ENCODE results near the gene LLPH. TPM values are rescaled to one million over a fixed set of nuclear protein-coding genes. Genes with fewer than 3 reads are reported as not detected.
A peak's percentile ranks its signal among the peaks of the same experiment; 100 is the strongest.
"Not testable (repeated sequence)": the region's sequence is repeated elsewhere in the genome, so short reads cannot be mapped to it uniquely, and the experiment has no call there.

The LLPH gene
- total RNA-seq = 10 to 100 TPM in 1 of 4 donors, 1 to 10 TPM in 3; 5.8 to 12.6 (median 7.8) TPM

DNA sequence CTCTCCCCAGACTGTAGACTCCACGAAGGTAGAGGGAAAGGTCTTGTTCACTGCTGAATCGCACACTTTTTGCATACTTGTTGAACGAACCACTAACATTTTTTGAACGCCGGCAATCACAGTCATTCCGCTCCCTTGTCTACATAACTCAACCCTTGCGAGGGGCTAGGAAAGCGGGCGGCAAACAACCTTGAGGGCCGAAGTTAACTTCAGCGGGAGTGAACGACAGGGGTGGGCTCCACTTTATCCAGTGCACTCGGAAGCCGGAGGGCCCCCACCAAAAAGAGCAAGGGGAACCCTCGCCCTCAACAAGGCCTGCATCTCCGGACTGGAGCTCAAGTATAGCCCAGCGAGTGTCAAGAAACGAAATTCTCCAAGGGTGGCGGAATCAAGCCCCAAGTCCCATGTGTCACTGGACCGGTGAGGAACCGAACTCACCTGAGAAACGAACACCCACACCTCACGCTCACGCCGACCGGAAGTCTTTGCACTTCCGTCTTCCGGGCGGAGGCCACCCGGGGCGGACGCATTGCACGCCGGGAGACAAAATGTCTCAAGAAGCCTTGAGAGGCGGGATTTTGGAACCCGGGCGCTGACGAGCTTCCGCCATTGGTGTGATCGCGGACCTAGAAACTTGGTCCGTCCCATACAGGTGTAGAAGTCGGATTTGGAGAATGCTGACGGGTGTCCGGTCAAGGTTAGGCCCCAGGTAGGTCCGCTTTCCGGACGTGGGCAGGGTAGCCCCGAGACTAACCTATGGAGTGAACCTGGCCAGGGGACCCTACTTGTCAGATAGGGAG is at the start of gene LLPH:
TSS of gene LLPH (minus strand) at position 484 of the 800 bp plus-strand sequence. CDS start 1,644 bp downstream, outside the sequence.
- H3K4me3 ChIP-seq = peak within 1 kb of the TSS; percentile 72 to 92 (median 84)
- under 1% methylated on average over 26 of the region's 49 CpGs for WGBS
- peaks cover 7 to 30% (median 24%) of the 10 kb centered on the region in 4 donors for H3K36me3 ChIP-seq
- intact Hi-C loops (cut with DNase I) = loop anchor here (5.0 kb wide), 1 partner anchor 37 kb away; the partner anchor contains the start of gene TMBIM4
- TF ChIP-seq EP300 (IDR thresholded peaks at IDR 0.05) (no peak), POLR2A (IDR thresholded peaks at IDR 0.05; ENCODE audit: low read depth) (peak; percentile 51), POLR2AphosphoS5 (IDR thresholded peaks at IDR 0.05) (peak; percentile 94 to 96)
- TF ChIP-seq, protein P1, sequence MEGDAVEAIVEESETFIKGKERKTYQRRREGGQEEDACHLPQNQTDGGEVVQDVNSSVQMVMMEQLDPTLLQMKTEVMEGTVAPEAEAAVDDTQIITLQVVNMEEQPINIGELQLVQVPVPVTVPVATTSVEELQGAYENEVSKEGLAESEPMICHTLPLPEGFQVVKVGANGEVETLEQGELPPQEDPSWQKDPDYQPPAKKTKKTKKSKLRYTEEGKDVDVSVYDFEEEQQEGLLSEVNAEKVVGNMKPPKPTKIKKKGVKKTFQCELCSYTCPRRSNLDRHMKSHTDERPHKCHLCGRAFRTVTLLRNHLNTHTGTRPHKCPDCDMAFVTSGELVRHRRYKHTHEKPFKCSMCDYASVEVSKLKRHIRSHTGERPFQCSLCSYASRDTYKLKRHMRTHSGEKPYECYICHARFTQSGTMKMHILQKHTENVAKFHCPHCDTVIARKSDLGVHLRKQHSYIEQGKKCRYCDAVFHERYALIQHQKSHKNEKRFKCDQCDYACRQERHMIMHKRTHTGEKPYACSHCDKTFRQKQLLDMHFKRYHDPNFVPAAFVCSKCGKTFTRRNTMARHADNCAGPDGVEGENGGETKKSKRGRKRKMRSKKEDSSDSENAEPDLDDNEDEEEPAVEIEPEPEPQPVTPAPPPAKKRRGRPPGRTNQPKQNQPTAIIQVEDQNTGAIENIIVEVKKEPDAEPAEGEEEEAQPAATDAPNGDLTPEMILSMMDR (IDR thresholded peaks at IDR 0.05) = no peak
- H3K4me1 ChIP-seq = peaks cover 21 to 33% (median 27%) of the 10 kb centered on the region in 4 donors
- H3K9me3 ChIP-seq = no peaks in the 10 kb centered on the region
- peak; percentile 95 for DNase-seq (ENCODE audit: extremely low spot score)
- no peaks in the 10 kb centered on the region for H3K27me3 ChIP-seq
- peak within 1 kb of the TSS; percentile 62 to 70 (median 67) for H3K27ac ChIP-seq (replicated peaks in 1 of 4)

DNA sequence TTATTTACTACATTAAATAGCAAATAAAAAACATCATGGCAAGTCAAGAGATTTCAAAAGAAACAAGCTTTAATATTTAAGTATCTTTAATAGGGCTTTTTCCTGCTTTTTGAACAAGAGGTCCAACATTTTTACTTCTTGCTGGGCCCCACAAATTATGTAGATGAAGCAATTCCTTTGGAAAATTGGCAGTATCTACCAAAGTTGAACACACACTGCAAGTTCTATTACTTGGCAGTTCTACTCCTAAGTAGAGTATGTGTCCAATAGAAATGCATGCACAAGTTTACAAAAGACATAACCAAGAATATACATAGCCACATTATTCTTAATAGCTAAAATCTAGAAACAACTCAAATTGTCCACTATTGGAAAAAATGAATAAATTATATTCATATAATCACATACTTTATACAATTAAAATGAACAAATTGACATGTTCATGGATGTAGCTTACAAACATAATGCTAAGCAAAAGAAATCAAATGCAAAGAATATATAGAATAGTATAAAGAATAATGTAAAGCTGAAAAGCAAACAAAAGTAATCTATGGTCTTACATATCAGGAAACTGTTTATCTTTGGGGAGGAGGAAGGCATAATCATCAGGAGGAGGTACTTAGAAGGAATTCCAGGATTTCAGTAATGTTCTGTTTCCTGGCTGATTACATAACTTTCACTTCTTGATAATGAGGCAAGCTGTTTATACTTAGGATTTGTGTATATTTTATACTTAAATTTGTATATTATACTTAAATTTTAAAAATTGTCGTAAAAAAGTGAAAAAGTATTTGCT is 45.8 kb upstream of the LLPH start:
- Histone ChIP-seq H3K9me3 (no peaks in the 10 kb centered on the region), H3K36me3 (no peaks in the 10 kb centered on the region), H3K4me1 (peaks cover 0 to 6% (median 0%) of the 10 kb centered on the region in 4 donors), H3K27ac (replicated peaks in 1 of 4) (no peak overlapping the region), H3K27me3 (peaks cover 0 to 13% (median 0%) of the 10 kb centered on the region in 4 donors), H3K4me3 (no peak overlapping the region)
- intact Hi-C loops (cut with DNase I) = no loop called here
- DNase-seq (ENCODE audit: extremely low spot score) = no peak
- 57% methylated on average over 1 of the region's 1 CpG for WGBS
- TF ChIP-seq, protein P1 (IDR thresholded peaks at IDR 0.05) = no peak
- TF ChIP-seq POLR2AphosphoS5 (IDR thresholded peaks at IDR 0.05) (no peak), EP300 (IDR thresholded peaks at IDR 0.05) (no peak)

DNA sequence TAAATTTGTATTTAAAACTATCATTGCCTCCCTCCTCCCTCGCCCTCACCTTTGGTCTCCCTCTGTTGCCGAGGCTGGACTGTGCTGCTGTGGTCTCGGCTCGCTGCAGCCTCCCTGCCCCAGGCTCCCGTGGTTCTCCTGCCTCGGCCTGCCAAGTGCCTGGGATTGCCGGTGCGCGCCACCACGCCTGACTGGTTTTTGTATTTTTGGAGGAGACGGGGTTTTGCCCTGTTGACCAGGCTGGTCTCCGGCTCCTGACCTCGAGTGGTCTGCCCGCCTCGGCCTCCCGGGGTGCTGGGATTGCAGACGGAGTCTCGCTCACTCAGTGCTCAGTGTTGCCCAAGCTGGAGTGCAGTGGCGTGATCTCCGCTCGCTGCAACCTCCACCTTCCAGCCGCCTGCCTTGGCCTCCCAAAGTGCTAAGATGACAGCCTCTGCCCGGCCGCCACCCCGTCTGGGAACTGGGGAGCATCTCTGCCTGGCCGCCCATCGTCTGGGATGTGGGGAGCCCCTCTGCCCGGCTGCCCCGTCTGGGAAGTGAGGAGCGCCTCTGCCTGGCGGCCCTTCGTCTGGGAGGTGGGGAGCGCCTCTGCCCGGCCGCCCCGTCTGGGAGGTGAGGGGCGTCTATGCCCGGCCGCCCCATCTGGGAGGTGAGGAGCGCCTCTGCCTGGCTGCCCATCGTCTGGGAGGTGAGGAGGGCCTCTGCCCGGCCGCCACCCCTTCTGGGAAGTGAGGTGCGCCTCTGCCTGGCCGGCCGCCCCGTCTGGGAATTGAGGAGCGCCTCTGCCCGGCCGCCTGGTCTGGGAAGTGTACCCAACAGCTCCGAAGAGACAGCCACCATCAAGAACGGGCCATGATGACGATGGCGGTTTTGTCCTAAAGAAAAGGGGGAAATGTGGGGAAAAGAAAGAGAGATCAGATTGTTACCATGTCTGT is 44.1 kb upstream of the LLPH start:
- peaks cover 0 to 10% (median 0%) of the 10 kb centered on the region in 4 donors for H3K27me3 ChIP-seq
- DNase-seq (ENCODE audit: extremely low spot score); intact Hi-C loops (cut with DNase I); H3K9me3 ChIP-seq; H3K4me3 ChIP-seq; H3K36me3 ChIP-seq; H3K27ac ChIP-seq (replicated peaks in 1 of 4): not testable (repeated sequence)
- H3K4me1 ChIP-seq = peaks cover 0 to 11% (median 5%) of the 10 kb centered on the region in 4 donors
- WGBS = 96% methylated on average over 32 of the region's 54 CpGs

GRCh38 chr12:66170606-66171005 is 40.1 kb upstream of the LLPH start:
- DNase-seq (ENCODE audit: extremely low spot score) = no peak
- 98% methylated on average over 3 of the region's 3 CpGs for WGBS
- intact Hi-C loops (cut with DNase I) = no loop called here

More at GRCh38 chr12:66170606-66171005, 40.1 kb upstream of the LLPH start:
- H3K4me1 ChIP-seq = peaks cover 12 to 29% (median 21%) of the 10 kb centered on the region in 4 donors
- TF ChIP-seq, protein P1 (IDR thresholded peaks at IDR 0.05) = no peak
- no peak for TF ChIP-seq EP300 (IDR thresholded peaks at IDR 0.05)
- no peak for TF ChIP-seq POLR2AphosphoS5 (IDR thresholded peaks at IDR 0.05)
- no peak for TF ChIP-seq POLR2A (IDR thresholded peaks at IDR 0.05; ENCODE audit: low read depth)
- H3K27me3 ChIP-seq = no peaks in the 10 kb centered on the region
- no peaks in the 10 kb centered on the region for H3K9me3 ChIP-seq
- peak overlapping the region; percentile 78 to 97 (median 88) for H3K4me3 ChIP-seq
- H3K36me3 ChIP-seq = peaks cover 0 to 6% (median 0%) of the 10 kb centered on the region in 4 donors
- H3K27ac ChIP-seq (replicated peaks in 1 of 4) = peak overlapping the region; percentile 98 to 100 (median 98)
